Limb (tissue), 2 donors: ENCODE results near the gene BLCAP.
"Not testable (repeated sequence)": the region's sequence is repeated elsewhere in the genome, so short reads cannot be mapped to it uniquely, and the experiment has no call there.

Source experiments
- DNase-seq, 2 donors: peaks; one replicate each; pipeline ENCODE4 v3.0.0-alpha.2; 2016; ENCODE audit errors: extremely low spot score in 2 of 2

BLCAP gene

DNA sequence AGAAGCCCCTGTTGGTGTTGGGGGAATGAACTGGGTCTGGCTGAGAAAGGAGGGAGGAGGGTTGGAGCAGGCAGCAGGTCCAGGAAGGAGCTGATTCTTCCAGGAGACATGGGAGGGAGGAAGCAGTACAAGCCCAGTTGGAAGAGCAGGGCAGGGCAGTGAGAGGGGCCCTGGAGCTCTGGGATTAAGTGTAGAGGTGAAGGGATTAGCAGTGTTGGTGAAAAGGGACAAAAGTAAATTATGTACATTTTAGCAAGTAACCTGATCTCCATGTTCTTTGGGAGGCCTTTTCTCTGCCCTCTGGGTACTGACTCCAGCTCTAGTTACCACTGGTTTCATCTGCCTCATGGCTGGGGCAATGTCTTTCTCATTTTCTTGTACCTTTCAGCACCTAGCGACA lies 41.5 kb downstream of the BLCAP start:
- DNase-seq = not testable (repeated sequence)

GRCh38 chr20:37484331-37484730 lies 43.3 kb downstream of the BLCAP start:
- DNase-seq = no peak

DNA sequence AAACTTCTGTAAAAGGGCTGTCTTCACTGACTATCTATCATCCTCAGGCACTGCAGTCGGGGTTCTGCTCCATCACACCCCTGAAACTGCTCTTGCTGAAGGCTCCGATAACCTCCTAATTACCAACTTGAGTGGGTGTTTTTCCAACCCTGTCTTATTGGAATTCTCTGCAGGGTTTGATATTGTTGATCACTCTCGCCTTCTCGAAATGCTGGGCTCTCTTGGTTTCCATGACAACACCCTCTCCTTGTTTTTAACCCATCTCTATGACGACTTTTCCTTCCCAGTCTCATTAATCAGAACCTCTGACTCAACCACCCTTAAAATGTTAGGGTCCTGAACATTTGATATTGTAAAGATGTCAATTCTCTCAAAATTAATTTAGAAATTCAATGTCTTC lies 46.1 kb downstream of the BLCAP start:
- DNase-seq = no peak

GRCh38 chr20:37480919-37481318 lies 46.8 kb downstream of the BLCAP start:
- no peak for DNase-seq

DNA sequence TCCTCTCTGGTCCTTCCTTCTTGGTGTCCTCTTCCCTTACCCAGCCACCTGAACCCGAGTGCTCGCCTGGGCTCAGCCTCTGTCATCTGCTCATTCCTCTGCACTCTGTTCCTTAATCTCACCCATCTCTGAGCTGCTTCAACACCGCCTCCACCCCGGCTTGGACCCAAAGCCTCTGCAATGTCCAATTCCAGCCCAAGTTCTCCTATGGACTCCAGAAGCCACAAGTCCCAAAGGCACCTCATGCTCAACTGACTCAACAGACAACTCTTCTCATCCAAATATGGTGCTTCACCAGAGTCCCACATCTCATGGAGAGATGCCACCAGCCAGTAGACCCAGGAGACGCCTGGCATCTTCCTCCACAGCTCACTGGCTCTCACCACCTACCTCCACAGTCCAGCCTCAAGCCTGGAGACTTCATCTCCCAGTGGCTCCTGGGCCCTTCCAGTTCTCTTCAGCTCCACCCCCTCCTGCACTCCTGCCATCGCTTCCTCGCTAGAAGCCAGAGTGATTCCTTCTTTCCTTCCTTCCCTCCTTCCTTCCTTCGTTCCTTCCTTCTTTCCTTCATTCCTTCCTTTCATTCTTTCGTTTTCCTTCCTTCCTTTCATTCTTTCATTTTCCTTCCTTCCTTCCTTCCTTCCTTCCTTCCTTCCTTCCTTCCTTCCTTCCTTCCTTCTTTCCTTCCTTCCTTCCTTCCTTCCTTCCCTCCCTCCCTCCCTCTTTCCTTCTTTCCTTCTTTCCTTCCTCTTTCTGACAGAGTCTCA lies 47.6 kb downstream of the BLCAP start:
- no peak for DNase-seq

DNA sequence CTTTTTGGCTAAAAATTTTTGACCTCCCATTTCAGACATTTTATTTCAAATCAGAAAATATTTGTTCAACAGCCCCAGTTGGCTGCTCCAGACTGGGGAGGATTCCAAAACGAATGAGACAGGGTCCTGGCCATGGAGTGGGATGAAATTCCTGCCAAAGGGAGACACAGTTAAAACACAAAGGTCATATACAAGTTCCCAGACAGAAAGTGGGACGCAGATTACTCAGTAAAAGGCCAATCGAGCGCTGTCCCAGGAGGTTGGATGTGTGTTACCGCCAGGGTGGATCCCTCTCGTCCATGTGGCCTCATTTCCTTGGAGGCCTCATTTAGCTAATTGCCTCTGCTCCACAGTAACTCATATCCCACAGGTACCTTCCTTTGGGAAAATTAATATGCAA lies 48.4 kb downstream of the BLCAP start:
- no peak for DNase-seq

GRCh38 chr20:37477041-37477440 lies 50.6 kb downstream of the BLCAP start:
- no peak for DNase-seq

DNA sequence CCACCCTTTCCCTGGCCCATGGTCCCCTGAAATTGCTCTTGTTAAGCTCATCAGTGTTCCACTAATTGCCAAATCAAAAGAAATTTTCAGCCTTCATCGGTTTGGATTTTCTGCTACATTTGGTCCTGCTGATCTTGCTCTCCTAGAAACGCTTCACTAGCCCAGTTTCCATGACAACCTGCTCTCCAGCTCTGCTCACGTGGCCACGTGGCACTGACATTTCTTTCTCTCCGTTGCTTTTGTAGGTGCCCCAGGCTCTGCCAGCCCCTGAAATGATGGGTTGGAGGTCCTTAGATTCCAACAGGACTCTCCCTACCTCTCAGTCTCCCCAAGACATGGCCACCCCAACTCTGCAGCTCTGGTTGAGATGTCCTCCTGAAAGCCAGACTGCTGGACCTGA lies 52.4 kb downstream of the BLCAP start:
- no peak for DNase-seq

- DNase-seq = no peak
These were observed 53.3 kb downstream of the BLCAP start for GRCh38 chr20:37474386-37474785.

- DNase-seq = peak in 1 of 2 donors; percentile 10
These were observed 54.3 kb downstream of the BLCAP start for GRCh38 chr20:37473249-37474000.

DNA sequence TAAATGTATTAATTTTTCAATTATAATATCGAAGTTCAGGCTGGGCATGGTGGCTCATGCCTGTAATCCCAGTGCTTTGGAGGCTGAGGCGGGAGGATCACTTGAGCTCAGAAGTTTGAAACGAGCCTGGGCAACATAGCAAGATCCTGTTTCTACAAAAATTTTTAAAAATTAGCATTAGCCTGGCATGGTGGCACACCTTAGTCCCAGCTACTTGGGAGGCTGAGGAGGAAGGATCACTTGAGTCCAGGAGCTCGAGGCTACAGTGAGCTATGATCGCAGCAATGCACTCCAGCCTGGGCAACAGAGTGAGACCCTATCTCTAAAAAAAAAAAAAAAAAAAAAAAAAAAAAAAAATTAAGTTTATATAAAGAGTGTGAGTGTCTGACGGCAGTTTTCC lies 55.2 kb downstream of the BLCAP start:
- not testable (repeated sequence) for DNase-seq

DNA sequence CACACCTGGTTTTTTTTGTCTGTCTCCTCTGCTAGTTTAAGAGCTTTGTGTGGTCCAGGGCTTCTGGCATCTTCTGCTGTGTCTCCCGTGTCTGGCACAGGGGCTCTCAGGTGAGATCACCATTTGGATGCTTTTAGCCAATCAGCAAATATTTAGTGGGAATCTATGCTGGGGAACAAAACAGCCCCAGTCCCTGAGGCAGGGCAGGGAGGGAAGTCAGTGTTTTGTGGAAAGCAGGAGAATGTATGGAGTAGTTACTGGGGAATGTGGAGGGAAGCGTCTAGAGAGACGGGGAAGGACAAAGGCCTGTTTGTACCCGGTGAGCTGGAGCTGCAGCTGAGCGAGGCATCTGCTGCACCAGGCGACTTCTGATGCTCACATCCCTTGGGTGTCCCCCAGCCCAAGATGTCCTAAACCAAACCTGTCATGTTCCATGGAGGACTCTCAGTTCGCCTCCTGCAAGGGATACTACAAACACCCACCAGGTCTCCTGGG lies 55.9 kb downstream of the BLCAP start:
- DNase-seq = no peak

GRCh38 chr20:37470190-37470589 lies 57.5 kb downstream of the BLCAP start:
- not testable (repeated sequence) for DNase-seq

DNA sequence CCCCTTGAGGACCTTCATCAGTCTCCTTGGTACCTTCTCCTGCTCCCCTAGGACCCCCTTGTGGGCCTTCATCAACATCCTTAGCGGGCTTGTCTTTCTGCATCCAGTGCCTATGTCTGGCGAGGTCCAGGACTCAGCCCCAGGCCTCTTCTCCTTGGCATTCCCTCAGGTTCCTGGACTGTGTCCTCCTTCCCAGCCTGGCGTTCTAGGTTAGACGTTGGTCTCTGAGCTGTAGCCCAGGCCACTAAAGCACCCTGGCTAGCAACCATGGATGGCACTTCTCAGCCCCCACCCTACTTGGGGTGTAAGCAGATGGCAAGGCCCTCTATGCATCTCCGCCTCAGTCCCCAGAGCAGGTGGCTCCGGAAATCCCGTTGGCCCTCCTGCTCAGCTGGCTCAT lies 58.1 kb downstream of the BLCAP start:
- no peak for DNase-seq

DNA sequence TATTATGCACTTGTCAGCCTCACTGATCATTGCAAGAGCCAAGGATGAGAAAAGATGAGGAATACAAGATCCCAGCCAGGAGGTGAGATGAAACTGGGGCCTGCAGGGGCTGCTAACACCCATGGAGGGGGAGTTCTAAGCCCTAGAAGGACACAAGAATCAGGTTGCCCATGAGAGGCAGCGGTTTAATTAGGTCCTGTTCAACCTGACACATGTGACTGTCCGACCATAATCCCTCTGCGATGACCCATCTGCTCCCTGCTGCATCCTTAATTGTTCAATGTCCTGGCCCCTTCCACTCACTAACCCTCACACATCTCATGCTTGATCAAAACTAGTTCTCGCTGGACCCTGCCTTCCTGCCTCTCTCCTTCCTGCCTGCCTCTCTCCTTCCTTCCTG lies 58.8 kb downstream of the BLCAP start:
- no peak for DNase-seq
